WTC11 (cell line): ENCODE data around the gene SND1. TPM values are rescaled to one million over a fixed set of nuclear protein-coding genes. Genes with fewer than 3 reads are reported as not detected.

ENCODE experiments used
- ATAC-seq: fragments of 200-7000 bp; cut with Tn5 transposase; 2 replicates; pipeline ENCODE4 v1.10.0; 2021; ENCODE audit warnings: mild to moderate bottlenecking, moderate library complexity
- CTCF ChIA-PET: fragments of 300-600 bp; sonication (Branson Sonifier 250); formaldehyde crosslinking; loops from one replicate; lab custom pipeline; 2021; ENCODE audit warnings: antibody characterized with exemption; lab: Charles Lee
- POLR2A ChIA-PET: fragments of 350-600 bp; sonication (Branson Sonifier 250); formaldehyde crosslinking; loops from one replicate; lab custom pipeline; 2021; ENCODE audit warnings: antibody characterized with exemption; lab: Charles Lee
- DNase-seq: peaks from one replicate; pipeline ENCODE4 v3.0.0; 2021; ENCODE audit warnings: low spot score
- H3K27ac Mint-ChIP-seq: 2 replicates; pipeline ENCODE4 v1.8.0; 2021; ENCODE audit warnings: mixed read lengths
- H3K27me3 Mint-ChIP-seq: 2 replicates; pipeline ENCODE4 v1.8.0; 2021; ENCODE audit warnings: low read depth, mild to moderate bottlenecking, moderate library complexity, mixed read lengths
- H3K36me3 Mint-ChIP-seq: 2 replicates; pipeline ENCODE4 v1.8.0; 2021; ENCODE audit warnings: mixed read lengths
- H3K4me1 Mint-ChIP-seq: 2 replicates; pipeline ENCODE4 v1.8.0; 2022; ENCODE audit warnings: mixed read lengths
- H3K4me3 Mint-ChIP-seq: 2 replicates; pipeline ENCODE4 v1.8.0; 2021; ENCODE audit warnings: mild to moderate bottlenecking, moderate library complexity, mixed read lengths
- H3K9me3 Mint-ChIP-seq: 2 replicates; pipeline ENCODE4 v1.8.0; 2021; ENCODE audit warnings: mixed read lengths
- ARID4B ChIP-seq: sonication (generic); formaldehyde crosslinking; IDR thresholded peaks from 2 replicates; pipeline ENCODE4 v1.8.0; 2023; ENCODE audit warnings: missing genetic modification reagents, mild to moderate bottlenecking, borderline replicate concordance
- E2F1 ChIP-seq: sonication (generic); formaldehyde crosslinking; IDR thresholded peaks from 2 replicates; pipeline ENCODE4 v1.8.0; 2022; ENCODE audit warnings: mild to moderate bottlenecking, missing genetic modification reagents
- E2F5 ChIP-seq: sonication (generic); formaldehyde crosslinking; IDR thresholded peaks from 2 replicates; pipeline ENCODE4 v1.8.1; 2022; ENCODE audit warnings: mild to moderate bottlenecking, moderate library complexity, missing genetic modification reagents
- ERG ChIP-seq: fragments of 250-450 bp; sonication (Bioruptor Pico); IDR thresholded peaks from 2 replicates; pipeline ENCODE4 v1.8.0; 2021; ENCODE audit warnings: mild to moderate bottlenecking
- FOXJ3 ChIP-seq: sonication (generic); formaldehyde crosslinking; IDR thresholded peaks from 2 replicates; pipeline ENCODE4 v1.9.0; 2021; ENCODE audit warnings: missing genetic modification reagents, mild to moderate bottlenecking, borderline replicate concordance
- FOXP1 ChIP-seq: sonication (generic); formaldehyde crosslinking; IDR thresholded peaks from 2 replicates; pipeline ENCODE4 v1.8.0; 2022; ENCODE audit warnings: missing genetic modification reagents, mild to moderate bottlenecking, moderate library complexity, borderline replicate concordance
- FOXP4 ChIP-seq: sonication (generic); formaldehyde crosslinking; IDR thresholded peaks from 2 replicates; pipeline ENCODE4 v1.8.0; 2022; ENCODE audit warnings: mild to moderate bottlenecking, missing genetic modification reagents
- GRHL2 ChIP-seq: fragments of 250-450 bp; sonication (Bioruptor Pico); IDR thresholded peaks from 2 replicates; pipeline ENCODE4 v1.8.0; 2022; ENCODE audit warnings: mild to moderate bottlenecking, moderate library complexity; ENCODE audit not compliant: insufficient replicate concordance, severe bottlenecking
- GTF2I ChIP-seq: fragments of 250-450 bp; sonication (Bioruptor Pico); conservative IDR thresholded peaks from 2 replicates; pipeline ENCODE4 v1.4.0; 2021; ENCODE audit warnings: mild to moderate bottlenecking
- JUN ChIP-seq: sonication (generic); formaldehyde crosslinking; IDR thresholded peaks from 2 replicates; pipeline ENCODE4 v1.8.0; 2023; ENCODE audit warnings: mild to moderate bottlenecking, missing genetic modification reagents
- MXD4 ChIP-seq: fragments of 250-450 bp; sonication (Bioruptor Pico); IDR thresholded peaks from 2 replicates; pipeline ENCODE4 v1.8.0; 2021; ENCODE audit warnings: mild to moderate bottlenecking, moderate library complexity, borderline replicate concordance
- NFATC4 ChIP-seq: fragments of 250-450 bp; sonication (Bioruptor Pico); IDR thresholded peaks from 2 replicates; pipeline ENCODE4 v1.9.0; 2021; ENCODE audit warnings: mild to moderate bottlenecking
- NFYB ChIP-seq: sonication (generic); formaldehyde crosslinking; conservative IDR thresholded peaks from 2 replicates; pipeline ENCODE4 v1.8.0; 2022; ENCODE audit warnings: low read depth, missing genetic modification reagents
- NR3C1 ChIP-seq: sonication (generic); formaldehyde crosslinking; conservative IDR thresholded peaks from 2 replicates; pipeline ENCODE4 v1.8.1; 2023; ENCODE audit warnings: low read depth, mild to moderate bottlenecking, missing genetic modification reagents
- RORB ChIP-seq: fragments of 250-450 bp; sonication (Bioruptor Pico); IDR thresholded peaks from 2 replicates; pipeline ENCODE4 v1.9.0; 2021; ENCODE audit warnings: mild to moderate bottlenecking
- SMAD3 ChIP-seq: sonication (generic); formaldehyde crosslinking; IDR thresholded peaks from 2 replicates; pipeline ENCODE4 v1.8.0; 2022; ENCODE audit warnings: missing genetic modification reagents, mild to moderate bottlenecking, borderline replicate concordance
- USF2 ChIP-seq: sonication (generic); formaldehyde crosslinking; IDR thresholded peaks from 2 replicates; pipeline ENCODE4 v1.8.1; 2023; ENCODE audit warnings: mild to moderate bottlenecking, missing genetic modification reagents, moderate library complexity
- total RNA-seq: library from RNA; stranded (reverse); gene quantifications from 3 replicates; pipeline ENCODE4 v1.2.3, GENCODE V29; 2021

SND1 gene
- total RNA-seq, 1 experiment from 2014 or later, result 261 TPM

GRCh38 chr7:127940381-127941160 is 288.6 kb downstream of the SND1 start:
- Mint-ChIP-seq H3K9me3 (no peaks in the 10 kb centered on the region), H3K4me1 (peaks cover 17% of the 10 kb centered on the region), H3K36me3 (peaks cover 3% of the 10 kb centered on the region; the same call in 1 of the 2 replicates), H3K27me3 (no peaks in the 10 kb centered on the region), H3K27ac (no peak overlapping the region), H3K4me3 (no peak overlapping the region)
- CTCF ChIA-PET, result interaction anchor here (1.4 kb wide), 1 partner anchor 269 kb away, joined by 4 read pairs; no protein-coding TSS in a partner anchor
- TF ChIP-seq RORB (CRISPR knock-in tag) (no peak), FOXP1 (CRISPR knock-in tag) (no peak), GRHL2 (CRISPR knock-in tag) (no peak), SMAD3 (no peak), E2F5 (CRISPR knock-in tag) (no peak), USF2 (CRISPR knock-in tag) (no peak), FOXP4 (CRISPR knock-in tag) (no peak), E2F1 (CRISPR knock-in tag) (no peak), GTF2I (CRISPR knock-in tag) (no peak)
- DNase-seq (no peak), ATAC-seq (no peak)
- POLR2A ChIA-PET, result no interaction called here

GRCh38 chr7:127941476-127942210 is 289.6 kb downstream of the SND1 start:
- CTCF ChIA-PET, result interaction anchor here (1.4 kb wide), 1 partner anchor 268 kb away, joined by 4 read pairs; no protein-coding TSS in a partner anchor
- no peak for ATAC-seq
- Mint-ChIP-seq H3K9me3 (no peaks in the 10 kb centered on the region), H3K4me3 (no peak overlapping the region), H3K27me3 (no peaks in the 10 kb centered on the region), H3K36me3 (peaks cover 3% of the 10 kb centered on the region; the same call in 1 of the 2 replicates), H3K4me1 (peaks cover 19% of the 10 kb centered on the region), H3K27ac (no peak overlapping the region)
- POLR2A ChIA-PET, result interaction anchor here (0.7 kb wide), 1 partner anchor 17 kb away, joined by 10 read pairs; no protein-coding TSS in a partner anchor
- TF ChIP-seq FOXJ3 (no peak), NFATC4 (CRISPR knock-in tag) (no peak), MXD4 (CRISPR knock-in tag) (no peak), ERG (CRISPR knock-in tag) (no peak), JUN (CRISPR knock-in tag) (no peak), FOXP4 (CRISPR knock-in tag) (no peak), ARID4B (CRISPR knock-in tag) (no peak), NR3C1 (CRISPR knock-in tag) (no peak), NFYB (CRISPR knock-in tag) (no peak)
- no peak for DNase-seq
